GM12891 (cell line): ENCODE data around the gene SERP2.
"Not testable (repeated sequence)": the region's sequence is repeated elsewhere in the genome, so short reads cannot be mapped to it uniquely, and the experiment has no call there.

ENCODE experiments used
- POLR2AphosphoS5 ChIP-seq: IDR thresholded peaks from 2 replicates; pipeline ENCODE4 v1.6.1; 2011; ENCODE audit warnings: low read depth, low read length, control low read depth
- TAF1 ChIP-seq: IDR thresholded peaks from 2 replicates; pipeline ENCODE4 v1.6.1; 2011; ENCODE audit warnings: low read depth, low read length, control low read depth

DNA sequence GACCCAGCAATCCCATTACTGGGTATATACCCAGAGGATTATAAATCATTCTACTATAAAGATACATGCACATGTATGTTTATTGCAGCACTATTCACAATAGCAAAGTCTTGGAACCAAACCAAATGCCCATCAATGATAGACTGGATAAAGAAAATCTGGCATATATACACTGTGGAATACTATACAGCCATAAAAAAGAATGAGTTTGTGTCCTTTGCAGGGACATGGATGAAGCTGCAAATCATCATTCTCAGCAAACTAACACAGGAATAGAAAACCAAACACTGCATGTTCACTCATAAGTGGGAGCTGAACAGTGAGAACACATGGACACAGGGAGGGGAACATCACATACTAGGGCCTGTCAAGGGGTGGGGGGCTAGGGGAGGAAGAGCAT, 44.6 kb upstream of the SERP2 start:
- not testable (repeated sequence) for TF ChIP-seq TAF1, POLR2AphosphoS5
